Astrocyte (in vitro differentiated cells and primary cell): ENCODE measurements around the gene ZNF444. TPM values are rescaled to one million over a fixed set of nuclear protein-coding genes. Genes with fewer than 3 reads are reported as not detected.

Source experiments
- DNase-seq: peaks from one replicate; pipeline ENCODE4 v3.0.0-alpha.2; 2010; ENCODE audit warnings: low read depth
- FAIRE-seq: peaks from 2 replicates; lab custom pipeline; 2011; peaks lifted over from hg19 to GRCh38; lab: Jason Lieb, UNC
- H2AFZ ChIP-seq: 2 replicates; pipeline ENCODE4 v1.6.0; 2012; ENCODE audit warnings: low read depth, low read length, inconsistent platforms
- H3K27ac ChIP-seq: 2 replicates; pipeline ENCODE4 v1.5.1; 2011; ENCODE audit warnings: low read depth, low read length, inconsistent platforms
- H3K27me3 ChIP-seq: 2 replicates; pipeline ENCODE4 v1.6.0; 2011; ENCODE audit warnings: low read length, inconsistent platforms; ENCODE audit not compliant: insufficient read depth
- H3K36me3 ChIP-seq: 2 replicates; pipeline ENCODE4 v1.5.1; 2011; ENCODE audit warnings: low read length, inconsistent platforms; ENCODE audit not compliant: insufficient read depth
- H3K4me1 ChIP-seq: 2 replicates; pipeline ENCODE4 v1.5.1; 2011; ENCODE audit warnings: low read length, inconsistent platforms; ENCODE audit not compliant: insufficient read depth
- H3K4me2 ChIP-seq: 2 replicates; pipeline ENCODE4 v1.6.0; 2012; ENCODE audit warnings: low read length, inconsistent platforms
- H3K4me3 ChIP-seq: 2 replicates; pipeline ENCODE4 v1.5.1; 2011; ENCODE audit warnings: low read depth, mild to moderate bottlenecking, low read length, inconsistent platforms; ENCODE audit not compliant: insufficient read depth
- H3K79me2 ChIP-seq: 2 replicates; pipeline ENCODE4 v1.6.0; 2012; ENCODE audit warnings: mild to moderate bottlenecking, low read length, inconsistent platforms; ENCODE audit not compliant: insufficient read depth
- H3K9ac ChIP-seq: 2 replicates; pipeline ENCODE4 v1.6.0; 2012; ENCODE audit warnings: mild to moderate bottlenecking, low read length, inconsistent platforms
- H3K9me3 ChIP-seq: 2 replicates; pipeline ENCODE4 v1.5.1; 2012; ENCODE audit warnings: low read depth, mild to moderate bottlenecking, low read length, inconsistent platforms; ENCODE audit not compliant: insufficient read depth
- H4K20me1 ChIP-seq: 2 replicates; pipeline ENCODE4 v1.6.0; 2012; ENCODE audit warnings: low read length, inconsistent platforms; ENCODE audit not compliant: insufficient read depth
- H3K27ac Mint-ChIP-seq: one replicate; pipeline ENCODE4 v1.8.0; 2021; ENCODE audit warnings: mild to moderate bottlenecking, mixed read lengths; ENCODE audit not compliant: unreplicated experiment
- H3K27me3 Mint-ChIP-seq: one replicate; pipeline ENCODE4 v1.8.0; 2021; ENCODE audit warnings: low read depth, mixed read lengths; ENCODE audit not compliant: unreplicated experiment
- H3K36me3 Mint-ChIP-seq: one replicate; pipeline ENCODE4 v1.8.0; 2021; ENCODE audit warnings: low read depth, mixed read lengths; ENCODE audit not compliant: unreplicated experiment
- H3K4me1 Mint-ChIP-seq: one replicate; pipeline ENCODE4 v1.8.0; 2021; ENCODE audit warnings: low read depth, mixed read lengths; ENCODE audit not compliant: unreplicated experiment
- H3K4me3 Mint-ChIP-seq: one replicate; pipeline ENCODE4 v1.8.0; 2021; ENCODE audit warnings: mild to moderate bottlenecking, moderate library complexity, mixed read lengths; ENCODE audit not compliant: unreplicated experiment
- H3K9me3 Mint-ChIP-seq: one replicate; pipeline ENCODE4 v1.8.0; 2021; ENCODE audit warnings: mild to moderate bottlenecking, mixed read lengths; ENCODE audit not compliant: unreplicated experiment
- EZH2 ChIP-seq: IDR thresholded peaks from 2 replicates; pipeline ENCODE4 v1.6.1; 2012; ENCODE audit warnings: mild to moderate bottlenecking, low read length, inconsistent platforms; ENCODE audit not compliant: insufficient read depth
- total RNA-seq: library from RNA; stranded (reverse); gene quantifications from 2 replicates; pipeline ENCODE4 v1.2.1, GENCODE V29; 2021
- TF ChIP-seq, protein P1 (sequence below): IDR thresholded peaks from 2 replicates; pipeline ENCODE4 v1.5.1; 2011; ENCODE audit warnings: low read depth, mild to moderate bottlenecking, inconsistent platforms, low read length, moderate library complexity; ENCODE audit not compliant: insufficient read depth

The ZNF444 gene
- total RNA-seq, 1 donor from 2014 or later, result 34.7 TPM

DNA sequence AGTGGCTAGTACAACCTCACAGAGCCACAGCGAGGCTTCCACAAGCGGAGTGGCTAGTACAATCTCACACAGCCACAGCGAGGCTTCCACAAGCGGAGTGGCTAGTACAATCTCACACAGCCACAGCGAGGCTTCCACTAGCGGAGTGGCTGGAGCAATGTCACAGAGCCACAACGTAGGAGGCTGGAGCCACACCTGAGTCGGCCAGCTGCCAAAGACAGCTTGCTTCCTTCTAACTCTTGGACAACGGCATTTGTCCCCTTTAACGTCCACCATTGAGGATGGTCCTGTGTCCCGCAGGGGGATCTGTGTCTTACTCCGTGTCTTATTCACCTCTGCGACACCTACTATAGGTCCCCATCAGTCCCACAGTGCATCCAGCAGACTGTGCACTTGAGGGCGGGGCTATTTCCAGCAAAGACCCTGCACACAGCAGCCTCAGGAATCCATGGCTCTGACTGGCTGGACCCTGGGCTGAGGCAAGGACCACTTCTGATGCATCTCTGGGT is 23.7 kb upstream of the ZNF444 start:
- Histone ChIP-seq H3K4me2 (no peak overlapping the region), H3K9me3 (no peaks in the 10 kb centered on the region), H3K9ac (no peak overlapping the region), H2AFZ (no peak overlapping the region), H3K4me1 (peaks cover 11% of the 10 kb centered on the region), H3K27ac (no peak overlapping the region), H4K20me1 (peaks cover 69% of the 10 kb centered on the region), H3K79me2 (peaks cover 82% of the 10 kb centered on the region), H3K4me3 (no peak overlapping the region), H3K36me3 (no peaks in the 10 kb centered on the region), H3K27me3 (no peaks in the 10 kb centered on the region)
- FAIRE-seq (no peak), DNase-seq (no peak)
- TF ChIP-seq EZH2, result no peak
- TF ChIP-seq, protein P1, sequence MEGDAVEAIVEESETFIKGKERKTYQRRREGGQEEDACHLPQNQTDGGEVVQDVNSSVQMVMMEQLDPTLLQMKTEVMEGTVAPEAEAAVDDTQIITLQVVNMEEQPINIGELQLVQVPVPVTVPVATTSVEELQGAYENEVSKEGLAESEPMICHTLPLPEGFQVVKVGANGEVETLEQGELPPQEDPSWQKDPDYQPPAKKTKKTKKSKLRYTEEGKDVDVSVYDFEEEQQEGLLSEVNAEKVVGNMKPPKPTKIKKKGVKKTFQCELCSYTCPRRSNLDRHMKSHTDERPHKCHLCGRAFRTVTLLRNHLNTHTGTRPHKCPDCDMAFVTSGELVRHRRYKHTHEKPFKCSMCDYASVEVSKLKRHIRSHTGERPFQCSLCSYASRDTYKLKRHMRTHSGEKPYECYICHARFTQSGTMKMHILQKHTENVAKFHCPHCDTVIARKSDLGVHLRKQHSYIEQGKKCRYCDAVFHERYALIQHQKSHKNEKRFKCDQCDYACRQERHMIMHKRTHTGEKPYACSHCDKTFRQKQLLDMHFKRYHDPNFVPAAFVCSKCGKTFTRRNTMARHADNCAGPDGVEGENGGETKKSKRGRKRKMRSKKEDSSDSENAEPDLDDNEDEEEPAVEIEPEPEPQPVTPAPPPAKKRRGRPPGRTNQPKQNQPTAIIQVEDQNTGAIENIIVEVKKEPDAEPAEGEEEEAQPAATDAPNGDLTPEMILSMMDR, result no peak
- Mint-ChIP-seq H3K27me3 (no peaks in the 10 kb centered on the region), H3K9me3 (no peaks in the 10 kb centered on the region), H3K36me3 (peaks cover 12% of the 10 kb centered on the region), H3K27ac (no peak overlapping the region), H3K4me3 (no peak overlapping the region), H3K4me1 (peaks cover 30% of the 10 kb centered on the region)

DNA sequence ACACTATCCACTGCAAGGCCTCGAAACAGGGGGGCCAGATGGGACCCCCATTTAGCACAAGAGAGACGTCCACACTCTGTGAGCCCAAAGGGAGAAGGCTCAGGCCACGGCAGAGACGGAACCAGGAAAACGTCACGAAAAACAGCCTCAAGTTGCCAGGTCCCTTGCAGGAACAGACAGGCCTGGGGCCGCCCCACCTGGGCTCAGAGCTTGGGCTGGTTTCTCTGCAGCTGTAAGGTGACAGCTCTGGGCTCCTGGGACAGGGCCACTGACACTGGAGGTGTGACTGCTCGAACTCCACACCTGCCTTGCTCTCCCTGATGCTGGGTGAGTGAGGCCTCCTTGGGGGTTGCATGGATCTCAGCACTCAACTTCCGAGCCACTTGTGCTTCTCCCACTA is 23.2 kb upstream of the ZNF444 start:
- no peak for FAIRE-seq
- no peaks in the 10 kb centered on the region for H3K27me3 Mint-ChIP-seq
- Histone ChIP-seq H3K4me3 (no peak overlapping the region), H3K27me3 (no peaks in the 10 kb centered on the region), H3K36me3 (no peaks in the 10 kb centered on the region), H4K20me1 (peaks cover 65% of the 10 kb centered on the region), H3K4me1 (peaks cover 11% of the 10 kb centered on the region), H3K9me3 (no peaks in the 10 kb centered on the region), H3K9ac (no peak overlapping the region), H2AFZ (no peak overlapping the region), H3K79me2 (peaks cover 77% of the 10 kb centered on the region), H3K27ac (no peak overlapping the region), H3K4me2 (no peak overlapping the region)
- no peak for DNase-seq
- TF ChIP-seq, protein P1, result no peak
- no peak for TF ChIP-seq EZH2
- H3K36me3 Mint-ChIP-seq, result peaks cover 11% of the 10 kb centered on the region
- H3K27ac Mint-ChIP-seq, result no peak overlapping the region
- no peak overlapping the region for H3K4me3 Mint-ChIP-seq
- H3K9me3 Mint-ChIP-seq, result no peaks in the 10 kb centered on the region
- H3K4me1 Mint-ChIP-seq, result peaks cover 26% of the 10 kb centered on the region
